Spleen (tissue), 11 donors: ENCODE data around the gene SEC31B. TPM values are rescaled to one million over a fixed set of nuclear protein-coding genes. Genes with fewer than 3 reads are reported as not detected.

ENCODE experiments used
- DNase-seq: peaks from one replicate; pipeline ENCODE4 v3.0.0-alpha.2; 2020
- H3K27ac ChIP-seq, 8 donors: fragments of 200-600 bp; sonication (generic) in 7 of 8; 1 replicate in 4 of 8; 2 replicates in 4 of 8; pipeline versions ENCODE4 v1.5.0 to v1.8.0; 2016 to 2021; ENCODE audit warnings: inconsistent platforms in 4 of 8, mild to moderate bottlenecking in 4 of 8, moderate library complexity in 1 of 8
- H3K27me3 ChIP-seq, 7 donors: fragments of 200-600 bp; sonication (generic) in 6 of 7; replicated peaks in 1 of 7; 1 replicate in 4 of 7; 2 replicates in 3 of 7; pipeline versions ENCODE4 v1.5.0 to v1.8.0; 2016 to 2021; ENCODE audit warnings: inconsistent platforms in 3 of 7, mild to moderate bottlenecking in 1 of 7
- H3K36me3 ChIP-seq, 6 donors: fragments of 200-600 bp; sonication (generic) in 5 of 6; 1 replicate in 4 of 6; 2 replicates in 2 of 6; pipeline versions ENCODE4 v1.5.0 to v1.8.0; 2016 to 2021; ENCODE audit warnings: inconsistent platforms in 2 of 6
- H3K4me1 ChIP-seq, 6 donors: fragments of 200-600 bp; sonication (generic) in 5 of 6; 1 replicate in 3 of 6; 2 replicates in 3 of 6; pipeline versions ENCODE4 v1.5.0 to v1.8.0; 2016 to 2021; ENCODE audit warnings: inconsistent platforms in 3 of 6
- H3K4me3 ChIP-seq, 8 donors: fragments of 200-600 bp; sonication (generic) in 7 of 8; 1 replicate in 4 of 8; 2 replicates in 4 of 8; pipeline versions ENCODE4 v1.5.0 to v1.8.0; 2016 to 2021; ENCODE audit warnings: inconsistent platforms in 4 of 8, mild to moderate bottlenecking in 4 of 8, moderate library complexity in 2 of 8
- H3K9me3 ChIP-seq, 8 donors: fragments of 200-600 bp; sonication (generic) in 7 of 8; 1 replicate in 4 of 8; 2 replicates in 4 of 8; pipeline versions ENCODE4 v1.5.0 to v1.8.0; 2016 to 2021; ENCODE audit warnings: inconsistent platforms in 4 of 8
- POLR2A ChIP-seq, 3 donors: fragments of 450-650 bp; IDR thresholded peaks; one replicate each; pipeline ENCODE4 v1.5.1; 2017; ENCODE audit warnings: antibody characterized with exemption in 3 of 3, mild to moderate bottlenecking in 1 of 3
- POLR2AphosphoS5 ChIP-seq, 3 donors: sonication (generic); formaldehyde crosslinking; IDR thresholded peaks; one replicate each; pipeline ENCODE4 v1.5.1; 2017; ENCODE audit warnings: antibody characterized with exemption in 3 of 3
- WGBS, 5 donors: extraction: QIAGEN DNeasy Blood & Tissue Kit in 3 of 5; methylation state at CpG; one replicate each; pipeline versions ENCODE4 v1.1.5 to v1.1.7; 2013 to 2018; 5-methylcytosine and 5-hydroxymethylcytosine counted together
- intact Hi-C: fragments of 100-400 bp; cut with DNase I; formaldehyde crosslinking; loops from one replicate; pipeline ENCODE4 v1.15.0; 2023; ENCODE audit warnings: low total_unique reads
- polyA plus RNA-seq, 3 donors: library from polyadenylated mRNA; stranded (reverse); fragments of 200-250 nt; gene quantifications; one replicate each; pipeline ENCODE4 v1.2.1, GENCODE V29; 2013
- total RNA-seq, 7 donors: library from RNA; depleted of rRNA in 3 of 7; stranded (reverse); fragments of >200 nt in 3 of 7; fragmentation: NEBNext Ultra II Directional in 4 of 7; extraction: Animal tissue kit (Norgen Biotek cat#: 25700) in 4 of 7; gene quantifications; one replicate each; pipeline versions ENCODE4 v1.1.0 to v1.2.1, GENCODE V29; 2016 to 2021
- TF ChIP-seq, protein P1 (sequence below), 11 experiments: fragments of 200-600 bp in 7 of 11; fragments of 450-650 bp in 4 of 11; sonication (generic) in 4 of 11; IDR thresholded peaks in 8 of 11; conservative IDR thresholded peaks in 3 of 11; 1 replicate in 7 of 11; 2 replicates in 4 of 11; pipeline versions ENCODE4 v1.4.0 to v1.8.0; 2016 to 2021; ENCODE audit warnings: antibody characterized with exemption in 11 of 11, inconsistent platforms in 4 of 11, mild to moderate bottlenecking in 1 of 11
- donor health status: healthy with polysubstance abuse.
- donor health status: DM: no; HTN: no; CAD: no; lungs with moderate emphysema.
- donor health status: DM: no; HTN: no; CAD: no.
- donor health status: Bipolar disorder and iron deficiency.
- donor health status: healthy.
- donor health status: DM: no; HTN: no; CAD: no.
- donor health status: DM: yes; HTN: yes; CAD: no.

Gene SEC31B
- total and polyA plus RNA-seq, 10 donors, result 12.0 to 30.7 (median 20.2) TPM

DNA sequence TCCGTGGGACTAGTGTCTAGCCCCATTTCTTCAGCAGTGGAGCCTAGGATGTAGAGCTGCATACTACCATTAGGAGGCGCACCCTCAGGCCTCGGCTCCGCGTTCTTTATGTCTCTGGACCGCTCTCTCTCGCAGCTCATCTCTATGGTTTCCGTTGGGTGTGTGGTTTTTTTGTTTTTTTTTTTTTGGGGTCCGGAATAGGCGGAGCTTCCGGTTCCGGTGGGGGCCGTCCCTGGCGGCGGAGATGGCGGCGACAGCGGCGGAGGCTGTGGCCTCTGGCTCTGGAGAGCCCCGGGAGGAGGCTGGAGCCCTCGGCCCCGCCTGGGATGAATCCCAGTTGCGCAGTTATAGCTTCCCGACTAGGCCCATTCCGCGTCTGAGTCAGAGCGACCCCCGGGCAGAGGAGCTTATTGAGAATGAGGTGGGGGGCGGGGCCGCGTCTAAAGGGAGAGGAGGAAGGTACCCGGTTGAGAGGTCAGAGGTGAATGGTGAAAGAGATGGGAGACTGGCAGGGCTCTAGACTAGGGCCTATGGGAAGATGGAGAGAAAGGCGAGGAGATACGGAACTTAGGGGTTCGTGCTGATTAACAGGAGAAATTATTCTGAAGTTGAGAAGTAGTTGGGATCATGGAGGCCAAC, 16.2 kb upstream of the SEC31B start, which contains the start of gene HIF1AN:
HIF1AN (plus strand) TSS at position 229 of the 639 bp plus-strand sequence; CDS start at position 245, 16 bp downstream.
- peaks cover 0 to 40% (median 27%) of the 10 kb centered on the region in 6 donors for H3K36me3 ChIP-seq
- peak within 1 kb of the TSS; percentile 59 to 95 (median 74) for H3K4me3 ChIP-seq
- 0 to 2% (median 1%) methylated on average over 34 to 35 of the region's 35 CpGs for WGBS, 5 donors
- no peaks in the 10 kb centered on the region for H3K9me3 ChIP-seq
- H3K27ac ChIP-seq, result peak within 1 kb of the TSS in 7 of 8 donors; percentile 65 to 88 (median 79)
- intact Hi-C loops, result no loop called here
- H3K27me3 ChIP-seq, result no peaks in the 10 kb centered on the region
- peaks cover 12 to 51% (median 36%) of the 10 kb centered on the region in 6 donors for H3K4me1 ChIP-seq
- peak; percentile 94 for DNase-seq
- TF ChIP-seq POLR2AphosphoS5 (IDR thresholded peaks at IDR 0.05) (peak; percentile 94 to 96 (median 96)), POLR2A (IDR thresholded peaks at IDR 0.05) (peak in 2 of 3 donors; percentile 48 to 51)
- TF ChIP-seq, protein P1, sequence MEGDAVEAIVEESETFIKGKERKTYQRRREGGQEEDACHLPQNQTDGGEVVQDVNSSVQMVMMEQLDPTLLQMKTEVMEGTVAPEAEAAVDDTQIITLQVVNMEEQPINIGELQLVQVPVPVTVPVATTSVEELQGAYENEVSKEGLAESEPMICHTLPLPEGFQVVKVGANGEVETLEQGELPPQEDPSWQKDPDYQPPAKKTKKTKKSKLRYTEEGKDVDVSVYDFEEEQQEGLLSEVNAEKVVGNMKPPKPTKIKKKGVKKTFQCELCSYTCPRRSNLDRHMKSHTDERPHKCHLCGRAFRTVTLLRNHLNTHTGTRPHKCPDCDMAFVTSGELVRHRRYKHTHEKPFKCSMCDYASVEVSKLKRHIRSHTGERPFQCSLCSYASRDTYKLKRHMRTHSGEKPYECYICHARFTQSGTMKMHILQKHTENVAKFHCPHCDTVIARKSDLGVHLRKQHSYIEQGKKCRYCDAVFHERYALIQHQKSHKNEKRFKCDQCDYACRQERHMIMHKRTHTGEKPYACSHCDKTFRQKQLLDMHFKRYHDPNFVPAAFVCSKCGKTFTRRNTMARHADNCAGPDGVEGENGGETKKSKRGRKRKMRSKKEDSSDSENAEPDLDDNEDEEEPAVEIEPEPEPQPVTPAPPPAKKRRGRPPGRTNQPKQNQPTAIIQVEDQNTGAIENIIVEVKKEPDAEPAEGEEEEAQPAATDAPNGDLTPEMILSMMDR (IDR thresholded peaks at IDR 0.05 in 8 of 11, conservative IDR thresholded peaks at IDR 0.05 in 3 of 11), result peak; percentile 91 to 98 (median 96)

DNA sequence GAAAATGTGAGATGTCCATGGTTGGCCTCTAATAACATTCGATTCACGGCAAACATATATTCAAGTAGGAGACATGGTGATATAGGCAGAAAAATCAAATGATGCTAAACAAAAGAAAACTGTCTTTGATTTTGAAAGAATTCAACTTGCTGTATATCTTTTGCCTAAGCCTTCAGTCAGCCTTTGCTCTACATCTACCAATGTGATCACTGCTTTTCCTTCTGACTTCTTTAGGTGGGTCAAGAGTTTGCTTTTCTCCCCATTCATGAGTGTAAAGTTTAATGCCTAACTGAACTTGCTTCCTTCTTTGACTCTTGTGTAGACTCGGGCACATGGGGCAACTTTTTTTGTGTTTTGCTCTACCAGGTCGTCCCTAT, 15.7 kb upstream of the SEC31B start:
- WGBS, 5 donors, result 49 to 50% (median 49%) methylated on average over 4 of the region's 4 CpGs
- TF ChIP-seq POLR2A (IDR thresholded peaks at IDR 0.05) (no peak), POLR2AphosphoS5 (IDR thresholded peaks at IDR 0.05) (no peak)
- TF ChIP-seq, protein P1 (IDR thresholded peaks at IDR 0.05 in 8 of 11, conservative IDR thresholded peaks at IDR 0.05 in 3 of 11), result no peak
- Histone ChIP-seq H3K4me1 (peaks cover 13 to 54% (median 38%) of the 10 kb centered on the region in 6 donors), H3K27ac (peak overlapping the region in 7 of 8 donors; percentile 65 to 88 (median 79)), H3K27me3 (no peaks in the 10 kb centered on the region), H3K4me3 (peak overlapping the region; percentile 59 to 95 (median 74)), H3K9me3 (no peaks in the 10 kb centered on the region), H3K36me3 (peaks cover 0 to 35% (median 23%) of the 10 kb centered on the region in 6 donors)
- no peak for DNase-seq
- intact Hi-C loops, result no loop called here

DNA sequence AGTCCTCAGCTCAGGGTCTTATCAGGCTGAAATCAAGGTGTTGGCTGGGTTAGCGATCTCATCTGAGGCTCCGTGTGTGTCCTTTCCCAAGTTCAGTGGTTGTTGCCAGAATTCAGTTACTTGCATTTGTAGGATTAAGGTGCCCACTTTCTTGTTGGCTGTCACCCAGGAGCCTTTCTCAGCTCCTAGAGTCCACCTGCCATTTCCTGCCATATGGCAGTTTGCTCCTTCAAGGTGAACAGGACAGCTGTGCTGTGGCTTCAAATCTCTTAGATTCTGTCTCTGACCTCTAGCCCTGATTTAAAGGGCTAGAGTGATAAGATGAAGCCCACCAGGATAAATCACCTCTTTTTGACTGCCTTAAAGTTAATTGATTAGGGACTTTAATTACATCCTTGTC, 15.1 kb upstream of the SEC31B start:
- H3K4me3 ChIP-seq, result peak overlapping the region in 1 of 8 donors; percentile 95
- no peaks in the 10 kb centered on the region for H3K27me3 ChIP-seq
- WGBS, 5 donors, result 66 to 94% (median 91%) methylated on average over 2 of the region's 2 CpGs
- peaks cover 15 to 59% (median 43%) of the 10 kb centered on the region in 6 donors for H3K4me1 ChIP-seq
- DNase-seq, result no peak
- peaks cover 0 to 29% (median 18%) of the 10 kb centered on the region in 6 donors for H3K36me3 ChIP-seq
- H3K9me3 ChIP-seq, result no peaks in the 10 kb centered on the region
- TF ChIP-seq POLR2AphosphoS5 (IDR thresholded peaks at IDR 0.05), result no peak
- no peak for TF ChIP-seq POLR2A (IDR thresholded peaks at IDR 0.05)
- TF ChIP-seq, protein P1 (IDR thresholded peaks at IDR 0.05 in 8 of 11, conservative IDR thresholded peaks at IDR 0.05 in 3 of 11), result no peak
- no peak overlapping the region for H3K27ac ChIP-seq
- intact Hi-C loops, result no loop called here

DNA sequence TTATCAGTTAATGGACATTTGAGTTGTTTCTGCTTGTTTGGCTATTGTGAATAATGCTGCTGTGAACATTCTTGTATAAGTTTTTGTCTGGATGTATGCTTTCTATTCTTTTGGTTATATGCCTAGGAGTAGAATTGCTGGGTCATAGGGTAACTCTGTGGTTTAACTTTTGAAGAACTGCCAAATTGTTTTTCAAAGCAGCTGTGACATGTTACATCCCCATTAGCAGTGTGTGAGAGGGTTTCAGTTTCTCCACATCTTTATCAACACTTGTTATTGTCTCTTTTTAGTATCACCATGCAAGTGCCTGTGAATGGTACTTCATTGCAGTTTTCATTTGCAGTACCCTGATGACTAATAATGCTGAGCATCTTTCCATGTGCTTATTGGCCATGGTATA, 12.1 kb upstream of the SEC31B start:
- TF ChIP-seq POLR2A (IDR thresholded peaks at IDR 0.05) (no peak), POLR2AphosphoS5 (IDR thresholded peaks at IDR 0.05) (no peak)
- TF ChIP-seq, protein P1 (IDR thresholded peaks at IDR 0.05 in 8 of 11, conservative IDR thresholded peaks at IDR 0.05 in 3 of 11), result no peak
- DNase-seq, result no peak
- H3K9me3 ChIP-seq, result no peaks in the 10 kb centered on the region
- no peak overlapping the region for H3K27ac ChIP-seq
- H3K36me3 ChIP-seq, result peaks cover 0 to 7% (median 7%) of the 10 kb centered on the region in 6 donors
- no peaks in the 10 kb centered on the region for H3K27me3 ChIP-seq
- peaks cover 22 to 53% (median 46%) of the 10 kb centered on the region in 6 donors for H3K4me1 ChIP-seq
- H3K4me3 ChIP-seq, result no peak overlapping the region
- intact Hi-C loops, result no loop called here
